ENCODE results near the gene CRIP3.

Gene CRIP3

DNA sequence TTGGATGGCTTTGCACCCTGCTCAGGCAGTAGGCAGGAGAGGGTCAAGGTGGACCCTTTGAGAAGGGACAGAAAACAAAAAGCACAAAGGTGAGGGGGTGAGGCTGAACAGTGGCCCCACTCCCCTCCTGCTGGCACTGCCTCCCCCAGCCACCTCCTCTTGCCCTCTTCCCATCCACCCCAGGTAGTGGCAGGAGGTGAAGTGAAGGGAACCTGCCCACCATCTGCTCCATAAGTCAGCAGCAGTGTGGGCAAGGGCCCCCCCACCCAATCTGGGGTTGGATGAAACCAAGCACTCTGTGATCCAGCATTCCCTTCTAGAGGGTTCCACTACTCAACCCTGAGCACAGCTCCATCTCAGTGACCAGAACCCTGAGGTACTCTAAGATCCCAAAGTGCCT lies 36.7 kb downstream of the CRIP3 start:
- Histone ChIP-seq H3K27me3 (ENCODE audit: insufficient read depth, low read depth) (no peaks in the 10 kb centered on the region), H3K9ac (no peak overlapping the region), H3K79me2 (ENCODE audit: insufficient read depth, low read depth) (no peaks in the 10 kb centered on the region), H3K4me1 (ENCODE audit: low read depth, poor library complexity, severe bottlenecking) (no peaks in the 10 kb centered on the region), H3K36me3 (ENCODE audit: insufficient read depth) (no peaks in the 10 kb centered on the region), H3K4me2 (no peak overlapping the region), H2AFZ (ENCODE audit: low read depth) (no peak overlapping the region), H3K27ac (no peak overlapping the region), H3K4me3 (IDR thresholded peaks at IDR 0.05; ENCODE audit: insufficient read depth, low read depth, low read length) (no peak overlapping the region), H4K20me1 (ENCODE audit: insufficient read depth) (no peaks in the 10 kb centered on the region)
- TF ChIP-seq, protein P1, sequence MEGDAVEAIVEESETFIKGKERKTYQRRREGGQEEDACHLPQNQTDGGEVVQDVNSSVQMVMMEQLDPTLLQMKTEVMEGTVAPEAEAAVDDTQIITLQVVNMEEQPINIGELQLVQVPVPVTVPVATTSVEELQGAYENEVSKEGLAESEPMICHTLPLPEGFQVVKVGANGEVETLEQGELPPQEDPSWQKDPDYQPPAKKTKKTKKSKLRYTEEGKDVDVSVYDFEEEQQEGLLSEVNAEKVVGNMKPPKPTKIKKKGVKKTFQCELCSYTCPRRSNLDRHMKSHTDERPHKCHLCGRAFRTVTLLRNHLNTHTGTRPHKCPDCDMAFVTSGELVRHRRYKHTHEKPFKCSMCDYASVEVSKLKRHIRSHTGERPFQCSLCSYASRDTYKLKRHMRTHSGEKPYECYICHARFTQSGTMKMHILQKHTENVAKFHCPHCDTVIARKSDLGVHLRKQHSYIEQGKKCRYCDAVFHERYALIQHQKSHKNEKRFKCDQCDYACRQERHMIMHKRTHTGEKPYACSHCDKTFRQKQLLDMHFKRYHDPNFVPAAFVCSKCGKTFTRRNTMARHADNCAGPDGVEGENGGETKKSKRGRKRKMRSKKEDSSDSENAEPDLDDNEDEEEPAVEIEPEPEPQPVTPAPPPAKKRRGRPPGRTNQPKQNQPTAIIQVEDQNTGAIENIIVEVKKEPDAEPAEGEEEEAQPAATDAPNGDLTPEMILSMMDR (conservative IDR thresholded peaks at IDR 0.05; ENCODE audit: low read depth, low read length), result no peak

DNA sequence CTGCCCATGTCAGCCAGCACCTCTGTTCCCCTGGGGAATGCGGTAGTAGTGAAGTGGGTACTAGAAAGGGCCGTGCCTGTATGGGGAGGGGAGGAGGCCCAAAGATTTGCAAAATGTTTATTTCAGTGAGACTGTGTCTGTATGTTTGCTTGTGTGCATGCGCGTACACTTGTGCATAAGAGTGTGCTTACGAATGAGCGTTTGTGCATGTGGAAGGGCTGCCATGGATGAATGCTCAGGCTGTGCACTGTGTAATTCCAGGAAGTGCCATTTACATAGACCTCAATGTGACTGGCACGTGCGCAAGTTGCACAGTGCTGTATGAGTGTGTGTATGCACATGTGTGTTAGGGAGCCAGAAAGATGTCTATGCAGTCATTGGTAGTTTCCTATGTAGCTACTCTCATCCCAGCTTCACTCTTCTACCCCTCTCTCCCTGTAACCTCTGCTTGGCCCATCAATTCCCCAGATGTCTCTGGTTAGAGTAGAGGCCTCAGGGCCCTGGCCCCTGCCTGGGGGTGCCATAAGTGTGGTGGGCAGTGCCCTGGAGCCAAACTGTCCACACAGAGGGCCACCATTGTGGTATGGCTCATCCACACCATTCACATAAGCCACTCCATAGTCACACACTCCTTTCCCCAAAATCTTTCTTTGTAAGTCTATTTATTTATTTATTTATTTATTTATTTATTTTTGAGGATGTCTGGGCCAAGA lies 37.4 kb downstream of the CRIP3 start:
- Histone ChIP-seq H3K4me3 (IDR thresholded peaks at IDR 0.05; ENCODE audit: insufficient read depth, low read depth, low read length) (no peak overlapping the region), H3K9ac (no peak overlapping the region), H3K4me1 (ENCODE audit: low read depth, poor library complexity, severe bottlenecking) (no peaks in the 10 kb centered on the region), H3K79me2 (ENCODE audit: insufficient read depth, low read depth) (no peaks in the 10 kb centered on the region), H3K36me3 (ENCODE audit: insufficient read depth) (no peaks in the 10 kb centered on the region), H3K27me3 (ENCODE audit: insufficient read depth, low read depth) (no peaks in the 10 kb centered on the region), H4K20me1 (ENCODE audit: insufficient read depth) (no peaks in the 10 kb centered on the region), H3K4me2 (no peak overlapping the region), H3K27ac (no peak overlapping the region), H2AFZ (ENCODE audit: low read depth) (no peak overlapping the region)
- TF ChIP-seq, protein P1 (conservative IDR thresholded peaks at IDR 0.05; ENCODE audit: low read depth, low read length), result no peak

DNA sequence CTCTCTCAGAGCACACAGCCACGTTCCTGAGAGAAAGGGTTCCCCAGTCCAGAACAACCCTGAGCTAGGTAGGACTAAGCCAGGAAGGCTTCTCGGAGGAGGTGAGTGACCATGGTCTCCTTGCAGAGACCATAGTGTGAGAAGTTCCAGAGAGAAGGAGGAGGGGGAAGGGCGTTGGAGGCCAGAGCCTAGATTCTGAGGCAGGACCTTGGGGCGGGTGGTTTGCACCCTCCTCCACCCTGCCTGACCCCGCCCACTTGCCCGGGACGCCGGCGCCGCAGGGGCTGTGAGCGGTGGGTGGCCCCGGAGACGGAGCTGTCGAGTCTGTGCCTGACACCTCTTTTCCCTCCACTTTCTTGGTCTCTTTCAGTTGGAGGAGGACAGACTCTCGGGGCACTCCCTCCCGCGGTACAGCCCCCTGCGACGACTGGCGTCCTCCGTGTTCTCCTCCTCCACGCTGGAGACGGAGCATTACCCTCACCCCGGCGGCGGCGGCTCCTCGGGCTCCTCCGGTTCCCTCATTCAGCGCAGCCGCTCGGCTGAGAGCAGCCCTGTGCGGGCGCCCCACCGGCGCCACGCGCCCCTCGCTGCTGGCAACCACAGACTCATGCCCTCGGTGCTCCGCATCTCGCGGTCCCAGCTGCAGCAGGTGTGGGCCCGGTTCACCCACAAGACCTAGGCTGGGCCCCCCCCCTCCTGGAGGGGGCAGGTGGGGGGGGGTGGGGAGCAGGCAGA lies 39.2 kb downstream of the CRIP3 start:
- Histone ChIP-seq H3K36me3 (ENCODE audit: insufficient read depth) (no peaks in the 10 kb centered on the region), H3K27me3 (ENCODE audit: insufficient read depth, low read depth) (no peaks in the 10 kb centered on the region), H3K4me3 (IDR thresholded peaks at IDR 0.05; ENCODE audit: insufficient read depth, low read depth, low read length) (no peak overlapping the region), H3K9ac (no peak overlapping the region), H3K4me2 (no peak overlapping the region), H3K79me2 (ENCODE audit: insufficient read depth, low read depth) (no peaks in the 10 kb centered on the region), H3K27ac (no peak overlapping the region), H3K4me1 (ENCODE audit: low read depth, poor library complexity, severe bottlenecking) (no peaks in the 10 kb centered on the region), H2AFZ (ENCODE audit: low read depth) (no peak overlapping the region), H4K20me1 (ENCODE audit: insufficient read depth) (no peaks in the 10 kb centered on the region)
- TF ChIP-seq, protein P1 (conservative IDR thresholded peaks at IDR 0.05; ENCODE audit: low read depth, low read length), result no peak

DNA sequence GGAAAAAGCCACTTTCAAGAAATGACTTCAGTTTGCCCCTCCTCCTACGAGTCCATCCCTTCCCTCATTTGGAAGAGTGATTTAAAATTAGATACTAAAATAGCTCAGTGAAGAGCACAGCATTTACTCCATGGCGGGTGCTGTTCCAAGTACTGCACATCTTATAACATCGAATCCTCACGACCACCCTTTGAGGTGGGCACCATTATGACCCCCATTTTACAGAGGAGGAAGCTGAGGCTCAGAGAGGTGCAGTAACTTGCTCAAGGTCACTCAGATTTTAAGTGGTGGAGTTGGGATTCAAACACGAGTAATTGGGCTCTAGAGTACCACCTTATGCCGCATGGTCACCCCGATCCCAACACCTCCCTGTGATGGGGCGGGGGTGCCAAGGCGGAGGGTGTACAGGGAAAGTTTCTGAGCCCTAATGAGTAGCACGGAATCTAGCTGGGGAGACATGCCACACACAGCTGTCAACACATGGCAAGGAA lies 39.8 kb downstream of the CRIP3 start:
- Histone ChIP-seq H2AFZ (ENCODE audit: low read depth) (no peak overlapping the region), H3K27me3 (ENCODE audit: insufficient read depth, low read depth) (no peaks in the 10 kb centered on the region)

More for the DNA sequence above, 39.8 kb downstream of the CRIP3 start:
- Histone ChIP-seq H3K4me3 (IDR thresholded peaks at IDR 0.05; ENCODE audit: insufficient read depth, low read depth, low read length) (no peak overlapping the region), H3K79me2 (ENCODE audit: insufficient read depth, low read depth) (no peaks in the 10 kb centered on the region), H3K4me1 (ENCODE audit: low read depth, poor library complexity, severe bottlenecking) (no peaks in the 10 kb centered on the region), H3K9ac (no peak overlapping the region), H3K4me2 (no peak overlapping the region), H4K20me1 (ENCODE audit: insufficient read depth) (no peaks in the 10 kb centered on the region), H3K27ac (no peak overlapping the region), H3K36me3 (ENCODE audit: insufficient read depth) (no peaks in the 10 kb centered on the region)
- TF ChIP-seq, protein P1 (conservative IDR thresholded peaks at IDR 0.05; ENCODE audit: low read depth, low read length), result no peak
